Psoas muscle (tissue), 8 donors: ENCODE measurements around the gene DPYSL3. TPM values are rescaled to one million over a fixed set of nuclear protein-coding genes. Genes with fewer than 3 reads are reported as not detected.

ENCODE experiments used
- ATAC-seq, 4 donors: fragments of 200-7000 bp; cut with Tn5 transposase; one replicate each; pipeline ENCODE4 v1.9.1; 2020; ENCODE audit warnings: moderate library complexity in 3 of 4, mild to moderate bottlenecking in 2 of 4
- DNase-seq, 2 donors: peaks; one replicate each; pipeline ENCODE4 v3.0.0-alpha.2; 2020
- H3K27ac ChIP-seq: fragments of 200-600 bp; one replicate; pipeline ENCODE4 v1.8.0; 2022
- H3K27me3 ChIP-seq, 3 donors: fragments of 200-600 bp in 1 of 3; one replicate each; pipeline versions ENCODE4 v1.6.1 to v1.8.0; 2013 to 2022; ENCODE audit warnings: low read length in 2 of 3, mild to moderate bottlenecking in 2 of 3, moderate library complexity in 1 of 3; ENCODE audit not compliant: insufficient read depth in 3 of 3
- H3K36me3 ChIP-seq, 2 donors: fragments of 200-600 bp in 1 of 2; one replicate each; pipeline versions ENCODE4 v1.6.1 to v1.8.0; 2013 to 2022; ENCODE audit warnings: low read depth in 1 of 2, mild to moderate bottlenecking in 1 of 2, moderate library complexity in 1 of 2; ENCODE audit not compliant: insufficient read depth in 1 of 2
- H3K4me1 ChIP-seq: fragments of 200-600 bp; one replicate; pipeline ENCODE4 v1.8.0; 2022
- H3K4me3 ChIP-seq: fragments of 200-600 bp; one replicate; pipeline ENCODE4 v1.8.0; 2022; ENCODE audit warnings: mild to moderate bottlenecking
- H3K9me3 ChIP-seq: fragments of 200-600 bp; one replicate; pipeline ENCODE4 v1.8.0; 2022
- CTCF ChIP-seq: fragments of 200-600 bp; IDR thresholded peaks from one replicate; pipeline ENCODE4 v1.8.0; 2022; ENCODE audit warnings: antibody characterized with exemption
- WGBS, 3 donors: extraction: QIAGEN DNeasy Blood & Tissue Kit; methylation state at CpG; one replicate each; pipeline versions ENCODE4 v1.1.6 to v1.1.7; 2013; 5-methylcytosine and 5-hydroxymethylcytosine counted together
- intact Hi-C, 2 donors: fragments of 100-400 bp; cut with DNase I; formaldehyde crosslinking; loops; one replicate each; pipeline versions ENCODE4 v1.11.0 to v1.14.2; 2022
- polyA plus RNA-seq, 3 donors: library from polyadenylated mRNA; stranded (reverse); fragments of 200-250 nt; gene quantifications; one replicate each; pipeline ENCODE4 v1.2.3, GENCODE V29; 2013
- total RNA-seq, 4 donors: library from RNA; stranded (reverse); fragmentation: NEBNext Ultra II Directional in 2 of 4; extraction: Animal tissue kit (Norgen Biotek cat#: 25700) in 2 of 4; gene quantifications; one replicate each; pipeline versions ENCODE4 v1.2.1 to v1.2.4, GENCODE V29; 2021 to 2023
- donor health status: healthy with polysubstance abuse.
- donor health status: DM: no; HTN: no; CAD: no; lungs with moderate emphysema.
- donor health status: Bipolar disorder and iron deficiency.
- donor health status: healthy.
- donor health status: DM: yes; HTN: yes; CAD: no.
- donor health status: DM: no; HTN: no; CAD: no.
- donor health status: DM: no; HTN: no; CAD: no.
- donor health status: DM: yes; HTN: yes; CAD: no.

DPYSL3 gene
- total and polyA plus RNA-seq, 7 donors, result 8.8 to 58.5 (median 18.0) TPM

- no peaks in the 10 kb centered on the region for H3K9me3 ChIP-seq
- no peaks in the 10 kb centered on the region for H3K36me3 ChIP-seq
- H3K27me3 ChIP-seq, result no peaks in the 10 kb centered on the region
- H3K27ac ChIP-seq, result peak overlapping the region; percentile 55
- no peak for TF ChIP-seq CTCF
- no peaks in the 10 kb centered on the region for H3K4me1 ChIP-seq
- intact Hi-C loops, result no loop called here
- WGBS, 3 donors, result 65 to 77% (median 65%) methylated on average over 6 of the region's 6 CpGs
- no peak overlapping the region for H3K4me3 ChIP-seq
- DNase-seq (no peak), ATAC-seq (no peak)
Measured at GRCh38 chr5:147485046-147485445, 24.8 kb downstream of the DPYSL3 start.

- Histone ChIP-seq H3K36me3 (no peaks in the 10 kb centered on the region), H3K9me3 (no peaks in the 10 kb centered on the region), H3K4me1 (no peaks in the 10 kb centered on the region), H3K27me3 (no peaks in the 10 kb centered on the region), H3K4me3 (no peak overlapping the region), H3K27ac (peak overlapping the region; percentile 55)
- TF ChIP-seq CTCF, result no peak
- ATAC-seq (no peak), DNase-seq (no peak)
- intact Hi-C loops, result no loop called here
- WGBS, 3 donors, result 50 to 56% (median 55%) methylated on average over 3 of the region's 3 CpGs
Measured at GRCh38 chr5:147484708-147485020, 25.2 kb downstream of the DPYSL3 start.

- no peak for TF ChIP-seq CTCF
- Histone ChIP-seq H3K4me1 (no peaks in the 10 kb centered on the region), H3K4me3 (no peak overlapping the region), H3K9me3 (no peaks in the 10 kb centered on the region), H3K27me3 (no peaks in the 10 kb centered on the region), H3K36me3 (no peaks in the 10 kb centered on the region), H3K27ac (peak overlapping the region; percentile 55)
- ATAC-seq (peak; percentile 39 to 81 (median 66)), DNase-seq (peak; percentile 82 to 87)
- WGBS, 3 donors, result 19 to 34% (median 28%) methylated on average over 5 of the region's 5 CpGs
- intact Hi-C loops, result no loop called here
Measured at GRCh38 chr5:147483961-147484707, 25.7 kb downstream of the DPYSL3 start.

GRCh38 chr5:147483188-147483790, 26.6 kb downstream of the DPYSL3 start:
- 68 to 75% (median 74%) methylated on average over 5 of the region's 5 CpGs for WGBS, 3 donors
- Histone ChIP-seq H3K27ac (peak overlapping the region; percentile 21), H3K27me3 (no peaks in the 10 kb centered on the region), H3K36me3 (no peaks in the 10 kb centered on the region), H3K4me1 (no peaks in the 10 kb centered on the region), H3K9me3 (no peaks in the 10 kb centered on the region), H3K4me3 (no peak overlapping the region)
- DNase-seq, result no peak
- ATAC-seq, result no peak
- TF ChIP-seq CTCF, result no peak
- intact Hi-C loops, result no loop called here
